ENCODE data around the gene FBLN7.
"Not testable (repeated sequence)": the region's sequence is repeated elsewhere in the genome, so short reads cannot be mapped to it uniquely, and the experiment has no call there.

FBLN7 gene

GRCh38 chr2:112138159-112139032 lies at the start of gene FBLN7:
TSS of gene FBLN7 (plus strand) at chr2:112138385. CDS start at chr2:112138656, 271 bp downstream.
- DNase-seq (ENCODE audit: low spot score) = no peak

- no peak for DNase-seq (ENCODE audit: low spot score)
Observed at GRCh38 chr2:112089375-112089774, 48.8 kb upstream of the FBLN7 start.

- peak; percentile 87 for DNase-seq (ENCODE audit: low spot score)
Observed at GRCh38 chr2:112092286-112093041, 45.7 kb upstream of the FBLN7 start.

- DNase-seq (ENCODE audit: low spot score) = no peak
Observed at GRCh38 chr2:112093216-112093615, 45.0 kb upstream of the FBLN7 start.

- DNase-seq (ENCODE audit: low spot score) = no peak
Observed at GRCh38 chr2:112095681-112096080, 42.5 kb upstream of the FBLN7 start.

GRCh38 chr2:112096098-112096497 lies 42.1 kb upstream of the FBLN7 start:
- no peak for DNase-seq (ENCODE audit: low spot score)

GRCh38 chr2:112108178-112108832 lies 29.9 kb upstream of the FBLN7 start:
- DNase-seq (ENCODE audit: low spot score) = no peak

GRCh38 chr2:112109278-112109677 lies 28.9 kb upstream of the FBLN7 start:
- DNase-seq (ENCODE audit: low spot score) = no peak

- no peak for DNase-seq (ENCODE audit: low spot score)
Observed at GRCh38 chr2:112110966-112111365, 27.2 kb upstream of the FBLN7 start.

GRCh38 chr2:112113354-112113753 lies 24.8 kb upstream of the FBLN7 start:
- not testable (repeated sequence) for DNase-seq (ENCODE audit: low spot score)

GRCh38 chr2:112118148-112118547 lies 20.0 kb upstream of the FBLN7 start:
- no peak for DNase-seq (ENCODE audit: low spot score)

GRCh38 chr2:112121682-112122254 lies 16.4 kb upstream of the FBLN7 start:
- DNase-seq (ENCODE audit: low spot score) = peak; percentile 56

- no peak for DNase-seq (ENCODE audit: low spot score)
Observed at GRCh38 chr2:112129060-112129459, 9.1 kb upstream of the FBLN7 start.

GRCh38 chr2:112133344-112133743 lies 4.8 kb upstream of the FBLN7 start:
- no peak for DNase-seq (ENCODE audit: low spot score)

- DNase-seq (ENCODE audit: low spot score) = no peak
Observed at GRCh38 chr2:112134120-112134519, 4.1 kb upstream of the FBLN7 start.

- peak; percentile 25 for DNase-seq (ENCODE audit: low spot score)
Observed at GRCh38 chr2:112136096-112136495, 2.1 kb upstream of the FBLN7 start.

GRCh38 chr2:112137516-112138158 lies 548 bp upstream of the FBLN7 start:
- DNase-seq (ENCODE audit: low spot score) = peak; percentile 52

- DNase-seq (ENCODE audit: low spot score) = not testable (repeated sequence)
Observed at GRCh38 chr2:112139033-112139614, 939 bp downstream of the FBLN7 start.

- not testable (repeated sequence) for DNase-seq (ENCODE audit: low spot score)
Observed at GRCh38 chr2:112139661-112140204, 1.5 kb downstream of the FBLN7 start.

GRCh38 chr2:112140205-112140802 lies 2.1 kb downstream of the FBLN7 start:
- DNase-seq (ENCODE audit: low spot score) = no peak

All from kidney tubule cell (primary cell).